Esophagus (tissue), 2 donors: ENCODE measurements around the gene OR8H1. TPM values are rescaled to one million over a fixed set of nuclear protein-coding genes. Genes with fewer than 3 reads are reported as not detected.

Source experiments
- polyA plus RNA-seq, 2 donors: library from polyadenylated mRNA; stranded (reverse); fragments of 200-250 nt; gene quantifications; one replicate each; pipeline ENCODE4 v1.2.3, GENCODE V29; 2013
- donor health status: healthy with polysubstance abuse.
- donor health status: Bipolar disorder and iron deficiency.

OR8H1 gene
- polyA plus RNA-seq, 2 donors = not detected

Other genes starting within 250 kb of the OR8H1 start
- gene OR8I2, start 198.9 kb downstream of the OR8H1 start, polyA plus RNA-seq = not detected
- gene OR8H2, start 188.6 kb downstream of the OR8H1 start, polyA plus RNA-seq = not detected
- gene OR8H3, start 169.9 kb downstream of the OR8H1 start, polyA plus RNA-seq = not detected
- gene OR8J3, start 152.1 kb downstream of the OR8H1 start, polyA plus RNA-seq = not detected
- not detected for gene OR8K5, start 131.9 kb downstream of the OR8H1 start, polyA plus RNA-seq
- not detected for gene OR5J2, start 115.6 kb downstream of the OR8H1 start, polyA plus RNA-seq
- not detected for gene OR5T2, start 58.0 kb downstream of the OR8H1 start, polyA plus RNA-seq
- gene OR5T3, start 40.0 kb downstream of the OR8H1 start, polyA plus RNA-seq = not detected
- not detected for gene OR5T1, start 18.1 kb downstream of the OR8H1 start, polyA plus RNA-seq
- gene OR8K3, start 22.9 kb upstream of the OR8H1 start, polyA plus RNA-seq = not detected
- gene OR8K1, start 53.8 kb upstream of the OR8H1 start, polyA plus RNA-seq = not detected
- not detected for gene OR8J1, start 62.0 kb upstream of the OR8H1 start, polyA plus RNA-seq
- gene OR8U1, start 83.4 kb upstream of the OR8H1 start, polyA plus RNA-seq = not detected
- not detected for gene OR5AL1, start 120.4 kb upstream of the OR8H1 start, polyA plus RNA-seq
- not detected for gene OR5M3, start 181.1 kb upstream of the OR8H1 start, polyA plus RNA-seq
- not detected for gene OR5M8, start 199.1 kb upstream of the OR8H1 start, polyA plus RNA-seq